Measurements from ENCODE around the gene CD63.

CD63 gene

DNA sequence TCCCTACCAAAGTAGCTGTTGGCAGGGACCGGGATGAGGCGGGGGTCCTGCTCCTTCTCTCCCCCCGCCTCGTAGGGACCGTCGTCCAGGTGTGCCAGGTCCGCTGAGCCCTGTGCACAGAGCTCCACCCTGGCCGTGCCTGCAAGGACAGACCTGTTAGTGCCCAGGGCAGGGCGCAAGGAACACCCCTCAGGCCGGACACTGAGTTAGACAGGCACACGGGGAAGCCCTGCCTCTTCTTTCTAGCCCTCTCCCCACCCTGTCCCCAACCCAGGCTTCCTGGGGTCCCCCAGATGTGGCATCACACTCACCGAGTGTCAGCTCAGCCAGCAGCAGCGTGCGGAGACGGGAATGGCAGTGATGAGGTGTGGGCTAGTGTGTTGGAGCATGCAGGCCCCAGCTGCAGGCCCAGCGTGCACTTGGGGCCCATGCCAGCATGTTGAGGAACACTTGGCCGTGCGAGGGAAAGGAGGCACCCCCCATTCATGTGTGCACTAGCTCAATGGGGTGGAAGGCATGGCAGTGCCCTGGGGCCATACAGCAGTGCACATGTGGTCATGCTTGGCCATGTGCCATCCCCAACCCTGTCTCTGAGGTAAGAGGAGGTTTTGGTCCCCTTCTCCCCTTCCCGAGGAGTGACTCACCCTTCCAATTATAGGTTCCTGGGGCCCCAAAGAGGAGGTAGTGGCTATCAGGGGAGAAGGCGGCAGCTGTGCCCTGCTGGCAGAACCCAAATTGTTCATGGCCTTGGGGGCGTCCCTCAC, 28.4 kb downstream of the CD63 start (continued):
- TF ChIP-seq, protein P1, sequence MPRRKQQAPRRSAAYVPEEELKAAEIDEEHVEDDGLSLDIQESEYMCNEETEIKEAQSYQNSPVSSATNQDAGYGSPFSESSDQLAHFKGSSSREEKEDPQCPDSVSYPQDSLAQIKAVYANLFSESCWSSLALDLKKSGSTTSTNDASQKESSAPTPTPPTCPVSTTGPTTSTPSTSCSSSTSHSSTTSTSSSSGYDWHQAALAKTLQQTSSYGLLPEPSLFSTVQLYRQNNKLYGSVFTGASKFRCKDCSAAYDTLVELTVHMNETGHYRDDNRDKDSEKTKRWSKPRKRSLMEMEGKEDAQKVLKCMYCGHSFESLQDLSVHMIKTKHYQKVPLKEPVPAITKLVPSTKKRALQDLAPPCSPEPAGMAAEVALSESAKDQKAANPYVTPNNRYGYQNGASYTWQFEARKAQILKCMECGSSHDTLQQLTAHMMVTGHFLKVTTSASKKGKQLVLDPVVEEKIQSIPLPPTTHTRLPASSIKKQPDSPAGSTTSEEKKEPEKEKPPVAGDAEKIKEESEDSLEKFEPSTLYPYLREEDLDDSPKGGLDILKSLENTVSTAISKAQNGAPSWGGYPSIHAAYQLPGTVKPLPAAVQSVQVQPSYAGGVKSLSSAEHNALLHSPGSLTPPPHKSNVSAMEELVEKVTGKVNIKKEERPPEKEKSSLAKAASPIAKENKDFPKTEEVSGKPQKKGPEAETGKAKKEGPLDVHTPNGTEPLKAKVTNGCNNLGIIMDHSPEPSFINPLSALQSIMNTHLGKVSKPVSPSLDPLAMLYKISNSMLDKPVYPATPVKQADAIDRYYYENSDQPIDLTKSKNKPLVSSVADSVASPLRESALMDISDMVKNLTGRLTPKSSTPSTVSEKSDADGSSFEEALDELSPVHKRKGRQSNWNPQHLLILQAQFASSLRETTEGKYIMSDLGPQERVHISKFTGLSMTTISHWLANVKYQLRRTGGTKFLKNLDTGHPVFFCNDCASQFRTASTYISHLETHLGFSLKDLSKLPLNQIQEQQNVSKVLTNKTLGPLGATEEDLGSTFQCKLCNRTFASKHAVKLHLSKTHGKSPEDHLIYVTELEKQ (tag by site-specific recombination; IDR thresholded peaks at IDR 0.05; ENCODE audit: borderline replicate concordance): no peak
- TF ChIP-seq, protein P2, sequence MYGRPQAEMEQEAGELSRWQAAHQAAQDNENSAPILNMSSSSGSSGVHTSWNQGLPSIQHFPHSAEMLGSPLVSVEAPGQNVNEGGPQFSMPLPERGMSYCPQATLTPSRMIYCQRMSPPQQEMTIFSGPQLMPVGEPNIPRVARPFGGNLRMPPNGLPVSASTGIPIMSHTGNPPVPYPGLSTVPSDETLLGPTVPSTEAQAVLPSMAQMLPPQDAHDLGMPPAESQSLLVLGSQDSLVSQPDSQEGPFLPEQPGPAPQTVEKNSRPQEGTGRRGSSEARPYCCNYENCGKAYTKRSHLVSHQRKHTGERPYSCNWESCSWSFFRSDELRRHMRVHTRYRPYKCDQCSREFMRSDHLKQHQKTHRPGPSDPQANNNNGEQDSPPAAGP (tag by site-specific recombination; IDR thresholded peaks at IDR 0.05): peak; percentile 75
- peak; percentile 94 for TF ChIP-seq ZNF24 (tag by site-specific recombination; IDR thresholded peaks at IDR 0.05)
- no peak for TF ChIP-seq ZNF521 (tag by site-specific recombination; IDR thresholded peaks at IDR 0.05)
- TF ChIP-seq, protein P3, sequence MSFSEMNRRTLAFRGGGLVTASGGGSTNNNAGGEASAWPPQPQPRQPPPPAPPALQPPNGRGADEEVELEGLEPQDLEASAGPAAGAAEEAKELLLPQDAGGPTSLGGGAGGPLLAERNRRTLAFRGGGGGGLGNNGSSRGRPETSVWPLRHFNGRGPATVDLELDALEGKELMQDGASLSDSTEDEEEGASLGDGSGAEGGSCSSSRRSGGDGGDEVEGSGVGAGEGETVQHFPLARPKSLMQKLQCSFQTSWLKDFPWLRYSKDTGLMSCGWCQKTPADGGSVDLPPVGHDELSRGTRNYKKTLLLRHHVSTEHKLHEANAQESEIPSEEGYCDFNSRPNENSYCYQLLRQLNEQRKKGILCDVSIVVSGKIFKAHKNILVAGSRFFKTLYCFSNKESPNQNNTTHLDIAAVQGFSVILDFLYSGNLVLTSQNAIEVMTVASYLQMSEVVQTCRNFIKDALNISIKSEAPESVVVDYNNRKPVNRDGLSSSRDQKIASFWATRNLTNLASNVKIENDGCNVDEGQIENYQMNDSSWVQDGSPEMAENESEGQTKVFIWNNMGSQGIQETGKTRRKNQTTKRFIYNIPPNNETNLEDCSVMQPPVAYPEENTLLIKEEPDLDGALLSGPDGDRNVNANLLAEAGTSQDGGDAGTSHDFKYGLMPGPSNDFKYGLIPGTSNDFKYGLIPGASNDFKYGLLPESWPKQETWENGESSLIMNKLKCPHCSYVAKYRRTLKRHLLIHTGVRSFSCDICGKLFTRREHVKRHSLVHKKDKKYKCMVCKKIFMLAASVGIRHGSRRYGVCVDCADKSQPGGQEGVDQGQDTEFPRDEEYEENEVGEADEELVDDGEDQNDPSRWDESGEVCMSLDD (tag by site-specific recombination; IDR thresholded peaks at IDR 0.05): peak; percentile 34; the same call in 1 of the 2 replicates
- peak; percentile 88 for TF ChIP-seq KLF16 (tag by site-specific recombination; IDR thresholded peaks at IDR 0.05)
- TF ChIP-seq, protein P4, sequence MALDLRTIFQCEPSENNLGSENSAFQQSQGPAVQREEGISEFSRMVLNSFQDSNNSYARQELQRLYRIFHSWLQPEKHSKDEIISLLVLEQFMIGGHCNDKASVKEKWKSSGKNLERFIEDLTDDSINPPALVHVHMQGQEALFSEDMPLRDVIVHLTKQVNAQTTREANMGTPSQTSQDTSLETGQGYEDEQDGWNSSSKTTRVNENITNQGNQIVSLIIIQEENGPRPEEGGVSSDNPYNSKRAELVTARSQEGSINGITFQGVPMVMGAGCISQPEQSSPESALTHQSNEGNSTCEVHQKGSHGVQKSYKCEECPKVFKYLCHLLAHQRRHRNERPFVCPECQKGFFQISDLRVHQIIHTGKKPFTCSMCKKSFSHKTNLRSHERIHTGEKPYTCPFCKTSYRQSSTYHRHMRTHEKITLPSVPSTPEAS (tag by site-specific recombination; IDR thresholded peaks at IDR 0.05): 0 out of 2 replicates have a peak, but pooled peaks have one; percentile 29
- TF ChIP-seq SALL2 (tag by site-specific recombination; IDR thresholded peaks at IDR 0.05; ENCODE audit: borderline replicate concordance): no peak
- no peak for TF ChIP-seq ZNF112 (tag by site-specific recombination; IDR thresholded peaks at IDR 0.05)
- TF ChIP-seq ZNF341 (tag by site-specific recombination; IDR thresholded peaks at IDR 0.05; ENCODE audit: low read depth): no peak
- peak; percentile 68 for TF ChIP-seq ZNF324 (tag by site-specific recombination; IDR thresholded peaks at IDR 0.05)
- TF ChIP-seq ZNF624 (tag by site-specific recombination; IDR thresholded peaks at IDR 0.05): no peak
- TF ChIP-seq ZBTB8A (tag by site-specific recombination; IDR thresholded peaks at IDR 0.05): 0 out of 2 replicates have a peak, but pooled peaks have one; percentile 25
- no peak for TF ChIP-seq ZNF621 (tag by site-specific recombination; IDR thresholded peaks at IDR 0.05)
- peak; percentile 31; the same call in 1 of the 2 replicates for TF ChIP-seq SP2 (tag by site-specific recombination; IDR thresholded peaks at IDR 0.05)
- TF ChIP-seq, protein P5, sequence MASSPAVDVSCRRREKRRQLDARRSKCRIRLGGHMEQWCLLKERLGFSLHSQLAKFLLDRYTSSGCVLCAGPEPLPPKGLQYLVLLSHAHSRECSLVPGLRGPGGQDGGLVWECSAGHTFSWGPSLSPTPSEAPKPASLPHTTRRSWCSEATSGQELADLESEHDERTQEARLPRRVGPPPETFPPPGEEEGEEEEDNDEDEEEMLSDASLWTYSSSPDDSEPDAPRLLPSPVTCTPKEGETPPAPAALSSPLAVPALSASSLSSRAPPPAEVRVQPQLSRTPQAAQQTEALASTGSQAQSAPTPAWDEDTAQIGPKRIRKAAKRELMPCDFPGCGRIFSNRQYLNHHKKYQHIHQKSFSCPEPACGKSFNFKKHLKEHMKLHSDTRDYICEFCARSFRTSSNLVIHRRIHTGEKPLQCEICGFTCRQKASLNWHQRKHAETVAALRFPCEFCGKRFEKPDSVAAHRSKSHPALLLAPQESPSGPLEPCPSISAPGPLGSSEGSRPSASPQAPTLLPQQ (tag by site-specific recombination; IDR thresholded peaks at IDR 0.05): peak; percentile 93
- TF ChIP-seq ZNF623 (tag by site-specific recombination; IDR thresholded peaks at IDR 0.05): peak; percentile 62
- peak; percentile 93 for TF ChIP-seq ZNF366 (tag by site-specific recombination; conservative IDR thresholded peaks at IDR 0.05)
- TF ChIP-seq ZNF776 (tag by site-specific recombination; IDR thresholded peaks at IDR 0.05; ENCODE audit: borderline replicate concordance): no peak
- TF ChIP-seq ZNF660 (tag by site-specific recombination; IDR thresholded peaks at IDR 0.05): peak; percentile 93
- TF ChIP-seq, protein P6, sequence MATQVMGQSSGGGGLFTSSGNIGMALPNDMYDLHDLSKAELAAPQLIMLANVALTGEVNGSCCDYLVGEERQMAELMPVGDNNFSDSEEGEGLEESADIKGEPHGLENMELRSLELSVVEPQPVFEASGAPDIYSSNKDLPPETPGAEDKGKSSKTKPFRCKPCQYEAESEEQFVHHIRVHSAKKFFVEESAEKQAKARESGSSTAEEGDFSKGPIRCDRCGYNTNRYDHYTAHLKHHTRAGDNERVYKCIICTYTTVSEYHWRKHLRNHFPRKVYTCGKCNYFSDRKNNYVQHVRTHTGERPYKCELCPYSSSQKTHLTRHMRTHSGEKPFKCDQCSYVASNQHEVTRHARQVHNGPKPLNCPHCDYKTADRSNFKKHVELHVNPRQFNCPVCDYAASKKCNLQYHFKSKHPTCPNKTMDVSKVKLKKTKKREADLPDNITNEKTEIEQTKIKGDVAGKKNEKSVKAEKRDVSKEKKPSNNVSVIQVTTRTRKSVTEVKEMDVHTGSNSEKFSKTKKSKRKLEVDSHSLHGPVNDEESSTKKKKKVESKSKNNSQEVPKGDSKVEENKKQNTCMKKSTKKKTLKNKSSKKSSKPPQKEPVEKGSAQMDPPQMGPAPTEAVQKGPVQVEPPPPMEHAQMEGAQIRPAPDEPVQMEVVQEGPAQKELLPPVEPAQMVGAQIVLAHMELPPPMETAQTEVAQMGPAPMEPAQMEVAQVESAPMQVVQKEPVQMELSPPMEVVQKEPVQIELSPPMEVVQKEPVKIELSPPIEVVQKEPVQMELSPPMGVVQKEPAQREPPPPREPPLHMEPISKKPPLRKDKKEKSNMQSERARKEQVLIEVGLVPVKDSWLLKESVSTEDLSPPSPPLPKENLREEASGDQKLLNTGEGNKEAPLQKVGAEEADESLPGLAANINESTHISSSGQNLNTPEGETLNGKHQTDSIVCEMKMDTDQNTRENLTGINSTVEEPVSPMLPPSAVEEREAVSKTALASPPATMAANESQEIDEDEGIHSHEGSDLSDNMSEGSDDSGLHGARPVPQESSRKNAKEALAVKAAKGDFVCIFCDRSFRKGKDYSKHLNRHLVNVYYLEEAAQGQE (tag by site-specific recombination; IDR thresholded peaks at IDR 0.05): no peak
- TF ChIP-seq ZFP37 (tag by site-specific recombination; IDR thresholded peaks at IDR 0.05): peak; percentile 43; the same call in 1 of the 2 replicates
- TF ChIP-seq ZIC2 (tag by site-specific recombination; IDR thresholded peaks at IDR 0.05): peak; percentile 76
- peak; percentile 19; the same call in 1 of the 2 replicates for TF ChIP-seq ZNF133 (tag by site-specific recombination; IDR thresholded peaks at IDR 0.05)
- no peak for TF ChIP-seq GLI2 (tag by site-specific recombination; IDR thresholded peaks at IDR 0.05; ENCODE audit: borderline replicate concordance, low read depth)
- 0 out of 2 replicates have a peak, but pooled peaks have one; percentile 62 for TF ChIP-seq ZNF184 (tag by site-specific recombination; IDR thresholded peaks at IDR 0.05)
